ENCODE data around the gene LY6G5C.

DNA sequence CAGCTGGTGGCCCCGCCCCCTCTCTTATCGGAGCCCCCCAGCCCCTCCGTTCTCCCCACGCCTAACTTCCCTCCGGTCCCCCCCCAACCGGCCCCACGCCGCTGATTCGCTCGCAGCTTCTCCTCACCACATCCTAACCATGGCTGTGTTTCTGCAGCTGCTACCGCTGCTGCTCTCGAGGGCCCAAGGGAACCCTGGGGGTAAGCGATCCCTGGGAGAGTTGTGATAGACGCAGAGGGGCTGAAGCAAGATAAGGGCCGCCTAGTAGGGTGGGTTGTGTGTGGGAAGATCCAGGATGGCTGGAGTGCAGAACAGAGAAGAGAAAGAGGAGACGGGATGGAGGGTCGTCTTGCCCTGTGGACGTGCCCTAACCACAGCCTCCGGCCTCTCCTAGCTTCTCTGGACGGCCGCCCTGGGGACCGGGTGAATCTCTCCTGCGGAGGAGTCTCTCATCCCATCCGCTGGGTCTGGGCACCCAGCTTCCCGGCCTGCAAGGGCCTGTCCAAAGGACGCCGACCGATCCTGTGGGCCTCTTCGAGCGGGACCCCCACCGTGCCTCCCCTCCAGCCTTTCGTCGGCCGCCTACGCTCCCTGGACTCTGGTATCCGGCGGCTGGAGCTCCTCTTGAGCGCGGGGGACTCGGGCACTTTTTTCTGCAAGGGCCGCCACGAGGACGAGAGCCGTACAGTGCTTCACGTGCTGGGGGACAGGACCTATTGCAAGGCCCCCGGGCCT is 42.5 kb upstream of the LY6G5C start, which contains the start of gene MPIG6B:
- TF ChIP-seq, protein P1, sequence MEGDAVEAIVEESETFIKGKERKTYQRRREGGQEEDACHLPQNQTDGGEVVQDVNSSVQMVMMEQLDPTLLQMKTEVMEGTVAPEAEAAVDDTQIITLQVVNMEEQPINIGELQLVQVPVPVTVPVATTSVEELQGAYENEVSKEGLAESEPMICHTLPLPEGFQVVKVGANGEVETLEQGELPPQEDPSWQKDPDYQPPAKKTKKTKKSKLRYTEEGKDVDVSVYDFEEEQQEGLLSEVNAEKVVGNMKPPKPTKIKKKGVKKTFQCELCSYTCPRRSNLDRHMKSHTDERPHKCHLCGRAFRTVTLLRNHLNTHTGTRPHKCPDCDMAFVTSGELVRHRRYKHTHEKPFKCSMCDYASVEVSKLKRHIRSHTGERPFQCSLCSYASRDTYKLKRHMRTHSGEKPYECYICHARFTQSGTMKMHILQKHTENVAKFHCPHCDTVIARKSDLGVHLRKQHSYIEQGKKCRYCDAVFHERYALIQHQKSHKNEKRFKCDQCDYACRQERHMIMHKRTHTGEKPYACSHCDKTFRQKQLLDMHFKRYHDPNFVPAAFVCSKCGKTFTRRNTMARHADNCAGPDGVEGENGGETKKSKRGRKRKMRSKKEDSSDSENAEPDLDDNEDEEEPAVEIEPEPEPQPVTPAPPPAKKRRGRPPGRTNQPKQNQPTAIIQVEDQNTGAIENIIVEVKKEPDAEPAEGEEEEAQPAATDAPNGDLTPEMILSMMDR (IDR thresholded peaks at IDR 0.05) = no peak
- no peak for TF ChIP-seq POLR2A (IDR thresholded peaks at IDR 0.05)

All from esophagus squamous epithelium (tissue), 4 donors.